GM06990 (cell line): ENCODE data around the gene EXD1.

ENCODE experiments used
- DNase-seq: peaks from one replicate; pipeline ENCODE4 v3.0.0-alpha.2; 2011; ENCODE audit not compliant: insufficient read length; ENCODE audit errors: extremely low read depth
- H3K27me3 ChIP-seq: replicated peaks from 2 replicates; pipeline ENCODE4 v1.6.0; 2011; ENCODE audit warnings: low read length; ENCODE audit not compliant: control insufficient read depth, insufficient read depth
- H3K36me3 ChIP-seq: 2 replicates; pipeline ENCODE4 v1.5.1; 2011; ENCODE audit warnings: low read length; ENCODE audit not compliant: control insufficient read depth, insufficient read depth
- H3K4me3 ChIP-seq: replicated peaks from 2 replicates; pipeline ENCODE4 v1.5.1; 2011; ENCODE audit warnings: low read depth, mild to moderate bottlenecking, control low read depth, low read length
- TF ChIP-seq, protein P1 (sequence below): IDR thresholded peaks from 2 replicates; pipeline ENCODE4 v1.5.1; 2011; ENCODE audit warnings: low read length, control low read depth, mild to moderate bottlenecking, inconsistent platforms; ENCODE audit not compliant: insufficient read depth, poor library complexity, severe bottlenecking

EXD1 gene, protein sequence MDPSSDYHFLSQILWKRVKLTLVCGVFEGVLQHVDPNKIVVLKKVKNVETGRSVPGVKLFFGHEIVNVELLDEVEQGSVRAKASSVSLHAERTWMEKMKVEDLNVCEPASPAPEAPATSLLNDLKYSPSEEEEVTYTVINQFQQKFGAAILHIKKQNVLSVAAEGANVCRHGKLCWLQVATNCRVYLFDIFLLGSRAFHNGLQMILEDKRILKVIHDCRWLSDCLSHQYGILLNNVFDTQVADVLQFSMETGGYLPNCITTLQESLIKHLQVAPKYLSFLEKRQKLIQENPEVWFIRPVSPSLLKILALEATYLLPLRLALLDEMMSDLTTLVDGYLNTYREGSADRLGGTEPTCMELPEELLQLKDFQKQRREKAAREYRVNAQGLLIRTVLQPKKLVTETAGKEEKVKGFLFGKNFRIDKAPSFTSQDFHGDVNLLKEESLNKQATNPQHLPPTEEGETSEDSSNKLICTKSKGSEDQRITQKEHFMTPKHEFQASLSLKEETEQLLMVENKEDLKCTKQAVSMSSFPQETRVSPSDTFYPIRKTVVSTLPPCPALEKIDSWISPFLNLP

DNA sequence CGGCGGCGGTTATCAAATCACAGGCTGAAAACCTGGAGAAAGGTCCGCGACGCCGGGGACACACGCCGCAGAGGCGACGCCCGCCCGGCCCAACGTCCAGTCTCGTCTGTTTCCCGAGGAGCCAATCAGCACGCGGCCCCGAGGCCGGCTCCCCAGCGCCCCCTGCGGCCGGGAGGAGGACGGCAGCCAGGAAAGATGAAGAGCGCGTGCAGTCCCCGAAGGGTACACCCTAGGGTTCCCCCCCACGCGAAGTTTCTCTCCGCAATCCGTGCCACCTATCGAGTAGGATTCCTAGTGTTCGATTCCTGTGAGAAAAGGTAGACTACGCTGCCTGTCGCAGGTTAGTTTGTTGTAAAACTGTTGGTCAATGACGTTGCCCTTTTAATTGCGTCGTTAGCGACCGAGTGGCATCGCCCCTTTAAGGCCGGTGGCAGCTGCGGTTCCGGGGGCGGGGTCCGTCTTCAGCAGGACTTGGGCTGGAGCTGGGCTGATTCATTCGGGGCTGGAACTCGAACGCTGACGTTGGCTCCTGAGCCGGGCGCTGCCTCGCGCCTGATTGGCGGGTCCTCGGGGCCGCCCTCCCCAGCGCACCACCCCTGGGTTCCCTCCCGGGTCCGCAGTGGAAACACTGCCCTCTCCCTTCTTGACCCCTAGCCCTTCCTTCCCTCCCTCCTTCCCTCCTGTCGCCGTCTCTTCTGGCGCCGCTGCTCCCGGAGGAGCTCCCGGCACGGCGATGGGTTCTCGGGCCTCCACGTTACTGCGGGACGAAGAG is at the start of gene EXD1, which contains the start of gene CHP1:
EXD1 (minus strand) TSS at position 108 of the 772 bp plus-strand sequence. CDS start 4,182 bp downstream, outside the sequence.
CHP1 (plus strand) TSS at position 619 of the 772 bp plus-strand sequence; CDS start at position 734, 115 bp downstream.
- no peaks in the 10 kb centered on the region for H3K36me3 ChIP-seq
- peak; percentile 96 for DNase-seq
- TF ChIP-seq, protein P1, sequence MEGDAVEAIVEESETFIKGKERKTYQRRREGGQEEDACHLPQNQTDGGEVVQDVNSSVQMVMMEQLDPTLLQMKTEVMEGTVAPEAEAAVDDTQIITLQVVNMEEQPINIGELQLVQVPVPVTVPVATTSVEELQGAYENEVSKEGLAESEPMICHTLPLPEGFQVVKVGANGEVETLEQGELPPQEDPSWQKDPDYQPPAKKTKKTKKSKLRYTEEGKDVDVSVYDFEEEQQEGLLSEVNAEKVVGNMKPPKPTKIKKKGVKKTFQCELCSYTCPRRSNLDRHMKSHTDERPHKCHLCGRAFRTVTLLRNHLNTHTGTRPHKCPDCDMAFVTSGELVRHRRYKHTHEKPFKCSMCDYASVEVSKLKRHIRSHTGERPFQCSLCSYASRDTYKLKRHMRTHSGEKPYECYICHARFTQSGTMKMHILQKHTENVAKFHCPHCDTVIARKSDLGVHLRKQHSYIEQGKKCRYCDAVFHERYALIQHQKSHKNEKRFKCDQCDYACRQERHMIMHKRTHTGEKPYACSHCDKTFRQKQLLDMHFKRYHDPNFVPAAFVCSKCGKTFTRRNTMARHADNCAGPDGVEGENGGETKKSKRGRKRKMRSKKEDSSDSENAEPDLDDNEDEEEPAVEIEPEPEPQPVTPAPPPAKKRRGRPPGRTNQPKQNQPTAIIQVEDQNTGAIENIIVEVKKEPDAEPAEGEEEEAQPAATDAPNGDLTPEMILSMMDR, result peak; percentile 99
- no peaks in the 10 kb centered on the region for H3K27me3 ChIP-seq
- H3K4me3 ChIP-seq, result peak within 1 kb of the TSS; percentile 89

DNA sequence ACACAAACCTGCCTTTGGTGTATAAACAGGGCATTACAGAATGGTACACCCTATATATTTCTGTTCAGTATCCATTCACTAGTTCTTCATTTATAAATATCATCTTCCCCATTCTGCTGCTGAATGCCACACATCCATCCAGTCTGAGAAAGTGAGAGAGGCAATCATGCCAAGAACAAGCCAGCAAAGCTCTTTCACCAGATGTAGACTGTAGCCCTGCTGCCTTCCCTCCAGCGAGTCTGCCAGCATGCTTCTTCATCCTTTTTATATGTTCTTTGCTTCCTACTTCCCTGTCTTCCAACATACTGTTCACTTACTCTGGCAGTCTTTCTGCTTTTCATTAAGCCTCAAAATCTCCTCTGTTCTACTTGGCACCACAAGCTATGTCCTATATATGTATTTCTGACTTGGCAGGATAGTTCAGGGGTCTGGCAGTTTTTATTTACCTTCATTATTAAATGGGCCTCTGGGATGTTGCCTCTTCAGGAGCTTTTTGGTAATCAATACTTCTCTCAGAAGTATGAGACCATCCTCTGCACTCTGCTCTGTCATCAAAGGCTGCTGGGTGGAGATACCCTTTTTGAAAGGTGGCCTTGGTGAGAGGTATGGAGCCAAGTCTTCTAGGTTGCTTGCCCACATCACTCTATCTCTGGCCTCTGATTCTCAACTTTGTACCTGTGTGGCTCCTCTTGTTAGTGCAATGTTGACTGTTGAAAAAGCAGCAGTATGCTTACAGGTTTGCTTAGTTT is 49.2 kb upstream of the EXD1 start:
- no peak overlapping the region for H3K4me3 ChIP-seq
- TF ChIP-seq, protein P1, result no peak
- no peak for DNase-seq
- H3K27me3 ChIP-seq, result no peaks in the 10 kb centered on the region
- H3K36me3 ChIP-seq, result no peaks in the 10 kb centered on the region; the same call in 1 of the 2 replicates

DNA sequence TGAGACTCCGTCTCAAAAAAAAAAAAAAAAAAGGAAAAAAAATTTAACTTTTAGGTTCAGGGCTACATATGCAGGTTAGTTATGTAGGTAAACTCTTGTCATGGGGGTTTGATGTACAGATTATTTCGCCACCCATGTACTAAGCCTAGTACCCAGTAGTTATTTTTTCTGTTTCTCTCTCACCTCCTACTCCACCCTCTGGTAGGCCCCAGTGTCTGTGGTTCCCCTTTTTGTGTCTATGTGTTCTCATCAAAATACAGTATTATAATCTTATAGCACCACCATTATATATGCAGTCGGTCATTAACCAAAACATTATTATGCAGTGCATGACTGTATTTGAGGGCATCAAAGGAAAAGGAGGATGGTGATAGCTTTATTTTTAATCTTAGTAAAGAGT is 47.8 kb upstream of the EXD1 start:
- Histone ChIP-seq H3K36me3 (no peaks in the 10 kb centered on the region; the same call in 1 of the 2 replicates), H3K27me3 (no peaks in the 10 kb centered on the region), H3K4me3 (no peak overlapping the region)
- TF ChIP-seq, protein P1, result no peak
- no peak for DNase-seq

DNA sequence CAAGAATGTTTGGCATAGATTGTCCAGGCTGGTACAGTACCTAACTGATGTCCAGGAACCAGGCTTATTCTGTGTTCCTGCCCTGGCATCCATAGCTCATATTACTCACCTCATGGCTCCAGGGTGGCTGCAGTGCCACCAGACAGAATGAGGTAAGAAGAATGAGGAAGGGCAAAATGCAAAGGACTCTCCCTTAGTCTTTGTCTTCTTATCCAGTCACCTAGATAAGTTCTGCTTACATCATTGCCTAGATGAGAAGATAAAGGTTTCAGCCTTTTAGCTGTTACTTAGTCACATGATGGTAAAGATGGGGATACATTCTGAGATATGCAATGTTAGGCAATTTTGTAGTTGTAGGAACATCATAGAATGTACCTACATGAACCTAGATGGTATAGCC is 46.3 kb upstream of the EXD1 start:
- DNase-seq, result no peak
- no peaks in the 10 kb centered on the region; the same call in 1 of the 2 replicates for H3K36me3 ChIP-seq
- H3K4me3 ChIP-seq, result no peak overlapping the region
- TF ChIP-seq, protein P1, result no peak
- no peaks in the 10 kb centered on the region for H3K27me3 ChIP-seq

DNA sequence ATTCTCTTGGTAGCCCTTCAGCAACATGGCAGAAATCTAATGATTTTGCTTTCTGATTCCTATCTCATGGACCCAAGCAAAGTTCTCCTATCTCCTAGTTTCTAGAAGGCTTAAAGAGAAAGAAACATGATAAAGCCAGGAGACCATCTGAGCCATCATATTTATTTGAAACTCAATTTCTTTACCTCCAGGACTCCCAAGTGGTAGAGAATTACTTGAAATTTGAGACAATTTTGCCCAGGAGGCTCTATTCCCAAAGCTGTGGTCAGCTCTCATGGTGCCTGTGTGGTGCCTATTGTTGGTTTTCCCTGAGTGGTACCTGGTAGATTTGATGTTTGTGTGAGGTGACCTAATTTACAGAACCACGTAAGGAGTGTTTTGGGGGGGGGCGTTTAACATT is 39.3 kb upstream of the EXD1 start:
- Histone ChIP-seq H3K27me3 (no peaks in the 10 kb centered on the region), H3K4me3 (no peak overlapping the region), H3K36me3 (peaks cover 2% of the 10 kb centered on the region; the same call in 1 of the 2 replicates)
- DNase-seq, result no peak
- TF ChIP-seq, protein P1, result no peak
